Hematopoietic multipotent progenitor cell treated with erythropoietin and hydrocortisone succinate and interleukin-3 and kit ligand, for 6 days (in vitro differentiated cells): ENCODE measurements around the gene EPB41L2.
"Not testable (repeated sequence)": the region's sequence is repeated elsewhere in the genome, so short reads cannot be mapped to it uniquely, and the experiment has no call there.

Experiments
- DNase-seq: peaks from one replicate; pipeline ENCODE4 v3.0.0-alpha.2; 2015

EPB41L2 gene

GRCh38 chr6:130970839-130971410 is 92.1 kb downstream of the EPB41L2 start:
- DNase-seq = no peak

GRCh38 chr6:130969791-130970491 is 93.1 kb downstream of the EPB41L2 start:
- DNase-seq = no peak

GRCh38 chr6:130969166-130969565 is 93.9 kb downstream of the EPB41L2 start:
- DNase-seq = no peak

GRCh38 chr6:130968476-130968875 is 94.6 kb downstream of the EPB41L2 start:
- no peak for DNase-seq

GRCh38 chr6:130967502-130968445 is 95.3 kb downstream of the EPB41L2 start:
- DNase-seq = no peak

- DNase-seq = no peak
These were observed 96.6 kb downstream of the EPB41L2 start for GRCh38 chr6:130966344-130966980.

- no peak for DNase-seq
These were observed 97.4 kb downstream of the EPB41L2 start for GRCh38 chr6:130965656-130966055.

GRCh38 chr6:130964808-130965604 is 98.0 kb downstream of the EPB41L2 start:
- no peak for DNase-seq

GRCh38 chr6:130964289-130964688 is 98.8 kb downstream of the EPB41L2 start:
- no peak for DNase-seq

GRCh38 chr6:130962966-130963365 is 100.1 kb downstream of the EPB41L2 start:
- no peak for DNase-seq

- DNase-seq = no peak
These were observed 101.9 kb downstream of the EPB41L2 start for GRCh38 chr6:130961148-130961547.

GRCh38 chr6:130959951-130960350 is 103.1 kb downstream of the EPB41L2 start:
- DNase-seq = no peak

- DNase-seq = no peak
These were observed 104.6 kb downstream of the EPB41L2 start for GRCh38 chr6:130958468-130958867.

- no peak for DNase-seq
These were observed 107.3 kb downstream of the EPB41L2 start for GRCh38 chr6:130955755-130956154.

GRCh38 chr6:130949553-130949952 is 113.5 kb downstream of the EPB41L2 start:
- DNase-seq = no peak

GRCh38 chr6:130947464-130947863 is 115.6 kb downstream of the EPB41L2 start:
- DNase-seq = peak; percentile 26

GRCh38 chr6:130946076-130946475 is 117.0 kb downstream of the EPB41L2 start:
- no peak for DNase-seq

- DNase-seq = no peak
These were observed 117.6 kb downstream of the EPB41L2 start for GRCh38 chr6:130945401-130945919.

GRCh38 chr6:130944486-130944885 is 118.6 kb downstream of the EPB41L2 start:
- no peak for DNase-seq

GRCh38 chr6:130943738-130944137 is 119.3 kb downstream of the EPB41L2 start:
- no peak for DNase-seq

- not testable (repeated sequence) for DNase-seq
These were observed 120.3 kb downstream of the EPB41L2 start for GRCh38 chr6:130942752-130943151.
